HepG2 (cell line): ENCODE data around the gene CD14. TPM values are rescaled to one million over a fixed set of nuclear protein-coding genes. Genes with fewer than 3 reads are reported as not detected.

Source experiments
- AGO2 ChIP-seq: fragments of 200-400 bp; formaldehyde crosslinking; optimal IDR thresholded peaks from 2 replicates; pipeline ENCODE3; 2017; ENCODE audit warnings: mild to moderate bottlenecking, low read depth, low read length, moderate library complexity
- BCL3 ChIP-seq: sonication (generic); formaldehyde crosslinking; IDR thresholded peaks from 2 replicates; pipeline ENCODE4 v1.5.1; 2020; ENCODE audit warnings: mild to moderate bottlenecking, missing genetic modification reagents, moderate library complexity
- CCDC6 ChIP-seq: sonication (generic); formaldehyde crosslinking; IDR thresholded peaks from 2 replicates; pipeline ENCODE4 v1.8.1; 2022; ENCODE audit warnings: mild to moderate bottlenecking, missing genetic modification reagents, moderate library complexity
- E2F2 ChIP-seq: sonication (generic); formaldehyde crosslinking; IDR thresholded peaks from 2 replicates; pipeline ENCODE4 v1.4.0; 2020; ENCODE audit warnings: missing genetic modification reagents, borderline replicate concordance
- ETV5 ChIP-seq: IDR thresholded peaks from 2 replicates; pipeline ENCODE4 v1.6.1; 2018; ENCODE audit warnings: missing biosample characterization, missing genetic modification reagents, inconsistent platforms, borderline replicate concordance
- HBP1 ChIP-seq: IDR thresholded peaks from 2 replicates; pipeline ENCODE4 v1.6.1; 2016; ENCODE audit warnings: low read depth, control low read depth
- HIVEP1 ChIP-seq: sonication (generic); formaldehyde crosslinking; IDR thresholded peaks from 2 replicates; pipeline ENCODE4 v1.4.0; 2020; ENCODE audit warnings: mild to moderate bottlenecking, missing genetic modification reagents
- KDM5A ChIP-seq: fragments of 200-600 bp; sonication (generic); IDR thresholded peaks from 2 replicates; pipeline ENCODE4 v1.7.0; 2018; ENCODE audit warnings: antibody characterized with exemption, mild to moderate bottlenecking, low read length, borderline replicate concordance
- LCORL ChIP-seq, 2 experiments: fragments of 450-650 bp in 1 of 2; sonication (generic) in 1 of 2; formaldehyde crosslinking in 1 of 2; IDR thresholded peaks; 2 replicates each; pipeline versions ENCODE4 v1.5.0 to v1.6.1; 2017 to 2020; ENCODE audit warnings: antibody characterized with exemption in 1 of 2, missing genetic modification reagents in 1 of 2
- MTF1 ChIP-seq: sonication (generic); formaldehyde crosslinking; IDR thresholded peaks from 2 replicates; pipeline ENCODE4 v1.5.0; 2020; ENCODE audit warnings: missing genetic modification reagents
- NRL ChIP-seq: sonication (generic); formaldehyde crosslinking; IDR thresholded peaks from 2 replicates; pipeline ENCODE4 v1.5.0; 2020; ENCODE audit warnings: missing genetic modification reagents, mild to moderate bottlenecking, moderate library complexity, borderline replicate concordance
- PLSCR1 ChIP-seq: sonication (generic); formaldehyde crosslinking; IDR thresholded peaks from 2 replicates; pipeline ENCODE4 v1.5.0; 2020; ENCODE audit warnings: missing genetic modification reagents, mild to moderate bottlenecking, borderline replicate concordance
- SNAPC5 ChIP-seq: sonication (generic); formaldehyde crosslinking; IDR thresholded peaks from 2 replicates; pipeline ENCODE4 v1.8.1; 2023; ENCODE audit warnings: mild to moderate bottlenecking, missing genetic modification reagents, borderline replicate concordance
- TCF7L2 ChIP-seq: IDR thresholded peaks from 2 replicates; pipeline ENCODE4 v1.6.1; 2011; ENCODE audit warnings: mild to moderate bottlenecking, low read depth, low read length, moderate library complexity
- ZC3H4 ChIP-seq: sonication (generic); formaldehyde crosslinking; IDR thresholded peaks from 2 replicates; pipeline ENCODE4 v1.4.0; 2020; ENCODE audit warnings: missing genetic modification reagents, borderline replicate concordance
- ZNF235 ChIP-seq: sonication (generic); formaldehyde crosslinking; IDR thresholded peaks from 2 replicates; pipeline ENCODE4 v1.8.1; 2023; ENCODE audit warnings: mild to moderate bottlenecking, missing genetic modification reagents, borderline replicate concordance
- ZNF574 ChIP-seq: sonication (generic); formaldehyde crosslinking; IDR thresholded peaks from 2 replicates; pipeline ENCODE4 v1.4.0; 2020; ENCODE audit warnings: missing genetic modification reagents
- polyA plus RNA-seq, 8 experiments: library from polyadenylated mRNA; depleted of rRNA in 3 of 8; stranded (reverse) in 7 of 8; unstranded in 1 of 8; fragments of >200 nt; fragmentation: Illumina TruSeq in 4 of 8; extraction: Trizol in 4 of 8; gene quantifications; 2 replicates each; pipeline versions ENCODE4 v1.2.1 to v1.2.3, GENCODE V29; 2011 to 2016; ENCODE audit warnings: low read depth in 4 of 8, missing spikeins in 1 of 8, mixed read lengths in 1 of 8; ENCODE audit not compliant: insufficient read depth in 1 of 8
- total RNA-seq, 5 experiments: library from RNA; depleted of rRNA; stranded (reverse); fragments of >200 nt; fragmentation: Illumina TruSeq; extraction: Trizol; gene quantifications; 2 replicates each; pipeline ENCODE4 v1.2.3, GENCODE V29; 2016; ENCODE audit warnings: low read depth in 1 of 5

CD14 gene
- total and polyA plus RNA-seq, 2 of the 13 experiments (the other 11 are each of a cell fraction or from before 2014, with no cell fraction given), result 1.7 to 4.7 TPM

GRCh38 chr5:140639148-140639981 is 6.4 kb upstream of the CD14 start, which contains the start of gene TMCO6 (continued):
- TF ChIP-seq BCL3 (no peak; the same call in 1 of the 2 replicates), CCDC6 (CRISPR knock-in tag) (0 out of 2 replicates have a peak, but pooled peaks have one; percentile 58), HBP1 (CRISPR knock-in tag) (peak; percentile 50; the same call in 1 of the 2 replicates), MTF1 (CRISPR knock-in tag) (no peak), SNAPC5 (CRISPR knock-in tag) (no peak), TCF7L2 (no peak), NRL (CRISPR knock-in tag) (peak; percentile 96), HIVEP1 (CRISPR knock-in tag) (peak; percentile 84), E2F2 (CRISPR knock-in tag) (no peak), PLSCR1 (no peak), AGO2 (peak; percentile 85), ZNF574 (CRISPR knock-in tag) (peak; percentile 76), ZC3H4 (CRISPR knock-in tag) (peak; percentile 6; the same call in 1 of the 2 replicates), ZNF235 (CRISPR knock-in tag) (no peak; the same call in 1 of the 2 replicates), ETV5 (peak; percentile 84), KDM5A (peak; percentile 54; the same call in 1 of the 2 replicates), LCORL (IDR thresholded peaks at IDR 0.05) (no peak), LCORL (CRISPR knock-in tag; IDR thresholded peaks at IDR 0.05) (peak; percentile 66; the same call in 1 of the 2 replicates)
